Endodermal cell (in vitro differentiated cells): Measurements from ENCODE around the gene BRME1. TPM values are rescaled to one million over a fixed set of nuclear protein-coding genes. Genes with fewer than 3 reads are reported as not detected.

Source experiments
- DNase-seq: peaks from one replicate; pipeline ENCODE4 v3.0.0-alpha.2; 2017
- H3K27ac ChIP-seq: 2 replicates; pipeline ENCODE4 v1.5.1; 2013; ENCODE audit warnings: mild to moderate bottlenecking, low read depth, low read length, moderate library complexity
- H3K27me3 ChIP-seq: 2 replicates; pipeline ENCODE4 v1.6.1; 2013; ENCODE audit warnings: mild to moderate bottlenecking, low read length, moderate library complexity; ENCODE audit not compliant: insufficient read depth, control insufficient read depth, poor library complexity, severe bottlenecking
- H3K36me3 ChIP-seq: 2 replicates; pipeline ENCODE4 v1.7.0; 2013; ENCODE audit warnings: mild to moderate bottlenecking, low read length, moderate library complexity; ENCODE audit not compliant: control insufficient read depth, insufficient read depth
- H3K4me1 ChIP-seq: one replicate; pipeline ENCODE4 v1.7.0; 2013; ENCODE audit warnings: low read length; ENCODE audit not compliant: control insufficient read depth, insufficient read depth
- H3K4me3 ChIP-seq: 2 replicates; pipeline ENCODE4 v1.5.1; 2013; ENCODE audit warnings: mild to moderate bottlenecking, low read length, moderate library complexity
- H3K9ac ChIP-seq: 2 replicates; pipeline ENCODE4 v1.6.1; 2013; ENCODE audit warnings: mild to moderate bottlenecking, low read length, moderate library complexity; ENCODE audit not compliant: poor library complexity, severe bottlenecking; ENCODE audit errors: extremely low read depth
- H3K9me3 ChIP-seq: 2 replicates; pipeline ENCODE4 v1.6.1; 2013; ENCODE audit warnings: mild to moderate bottlenecking, low read length, moderate library complexity; ENCODE audit not compliant: control insufficient read depth
- H3K27ac Mint-ChIP-seq: 2 replicates; pipeline ENCODE4 v1.8.0; 2020; ENCODE audit warnings: mixed read lengths
- H3K27me3 Mint-ChIP-seq: 2 replicates; pipeline ENCODE4 v1.8.0; 2021; ENCODE audit warnings: mild to moderate bottlenecking, mixed read lengths; ENCODE audit not compliant: insufficient read depth
- H3K36me3 Mint-ChIP-seq: 2 replicates; pipeline ENCODE4 v1.8.0; 2020; ENCODE audit warnings: low read depth, mixed read lengths
- H3K4me1 Mint-ChIP-seq: 2 replicates; pipeline ENCODE4 v1.8.0; 2020; ENCODE audit warnings: mixed read lengths
- H3K4me3 Mint-ChIP-seq: 2 replicates; pipeline ENCODE4 v1.8.0; 2020; ENCODE audit warnings: mild to moderate bottlenecking, moderate library complexity, mixed read lengths
- H3K9me3 Mint-ChIP-seq: 2 replicates; pipeline ENCODE4 v1.8.0; 2020; ENCODE audit warnings: mild to moderate bottlenecking, mixed read lengths
- CTCF ChIP-seq: fragments of 200-600 bp; sonication (generic); conservative IDR thresholded peaks from 2 replicates; pipeline ENCODE4 v1.5.0; 2021; ENCODE audit warnings: antibody characterized with exemption, mild to moderate bottlenecking
- WGBS, 2 experiments: methylation state at CpG; one replicate each; pipeline versions ENCODE4 v1.1.5 to v1.1.7; 2013; ENCODE audit warnings: missing lambda C conversion rate in 2 of 2, mixed read lengths in 1 of 2; ENCODE audit not compliant: insufficient coverage in 1 of 2, insufficient read length in 1 of 2; 5-methylcytosine and 5-hydroxymethylcytosine counted together
- total RNA-seq, 2 donors: library from RNA; stranded (reverse); fragmentation: NEBNext Ultra II Directional in 1 of 2; extraction: Animal tissue kit (Norgen Biotek cat#: 25700) in 1 of 2; gene quantifications; 2 replicates in 1 of 2; 3 replicates in 1 of 2; pipeline ENCODE4 v1.2.1, GENCODE V29; 2021

The BRME1 gene
- total RNA-seq, 2 donors from 2014 or later, result 4.4 to 7.4 TPM

GRCh38 chr19:13875824-13876223 lies 30.1 kb downstream of the BRME1 start:
- peaks cover 53% of the 10 kb centered on the region for H3K27me3 Mint-ChIP-seq
- H3K9ac ChIP-seq, result no peak overlapping the region
- H3K4me1 ChIP-seq, result peaks cover 4% of the 10 kb centered on the region
- DNase-seq, result no peak
- no peak overlapping the region for H3K4me3 ChIP-seq
- no peak overlapping the region for H3K27ac ChIP-seq
- H3K36me3 Mint-ChIP-seq, result no peaks in the 10 kb centered on the region
- H3K4me3 Mint-ChIP-seq, result no peak overlapping the region
- no peaks in the 10 kb centered on the region for H3K9me3 ChIP-seq
- no peak for TF ChIP-seq CTCF
- H3K9me3 Mint-ChIP-seq, result no peaks in the 10 kb centered on the region
- H3K36me3 ChIP-seq, result no peaks in the 10 kb centered on the region
- H3K27ac Mint-ChIP-seq, result no peak overlapping the region
- peaks cover 13% of the 10 kb centered on the region for H3K4me1 Mint-ChIP-seq
- peaks cover 25% of the 10 kb centered on the region for H3K27me3 ChIP-seq
- 91% methylated on average over 4 of the region's 5 CpGs; no CpG with 5 or more reads in 1 of the 2 experiments for WGBS, 2 experiments

DNA sequence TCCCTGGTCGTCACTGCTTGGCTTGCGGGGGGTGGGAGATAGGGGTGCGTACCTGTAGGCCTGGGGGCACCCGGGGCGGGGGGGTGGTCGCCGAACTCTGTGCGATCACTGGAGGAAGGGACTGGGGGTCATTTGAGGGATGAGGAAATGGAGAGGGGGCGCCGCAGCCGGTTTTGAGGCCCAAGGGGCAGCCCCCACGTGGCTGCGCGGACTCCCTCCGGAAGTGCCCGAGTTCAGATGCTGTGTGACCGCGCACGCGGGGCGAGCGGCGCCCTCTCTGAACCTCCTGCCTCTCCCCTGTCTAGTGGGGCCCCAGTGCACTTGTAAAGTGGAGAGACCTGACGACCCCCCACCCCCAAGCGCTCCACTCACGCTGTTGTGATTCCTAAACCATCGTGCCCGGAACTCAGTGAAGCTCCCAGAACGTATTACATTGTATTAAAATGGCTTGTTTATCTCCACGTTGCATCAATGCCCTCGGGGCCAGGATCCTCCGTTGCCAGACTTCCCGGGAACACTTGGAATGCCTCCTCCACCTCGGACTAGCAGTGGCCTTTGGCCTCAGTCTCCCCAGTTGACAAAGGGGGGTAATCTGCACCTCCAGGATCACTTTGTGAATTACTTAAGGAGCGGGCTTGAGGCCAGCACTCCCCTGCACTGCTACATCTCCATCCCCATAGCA lies 31.9 kb downstream of the BRME1 start:
- Histone ChIP-seq H3K9ac (no peak overlapping the region), H3K27ac (no peak overlapping the region), H3K36me3 (no peaks in the 10 kb centered on the region), H3K9me3 (no peaks in the 10 kb centered on the region), H3K27me3 (peaks cover 25% of the 10 kb centered on the region), H3K4me1 (no peaks in the 10 kb centered on the region), H3K4me3 (no peak overlapping the region)
- DNase-seq, result peak; percentile 40
- H3K27me3 Mint-ChIP-seq, result peaks cover 67% of the 10 kb centered on the region
- H3K4me1 Mint-ChIP-seq, result peaks cover 8% of the 10 kb centered on the region
- WGBS, 2 experiments, result 47 to 70% methylated on average over 9 to 35 of the region's 35 CpGs
- H3K9me3 Mint-ChIP-seq, result no peaks in the 10 kb centered on the region
- H3K36me3 Mint-ChIP-seq, result no peaks in the 10 kb centered on the region
- no peak overlapping the region for H3K27ac Mint-ChIP-seq
- TF ChIP-seq CTCF, result no peak
- H3K4me3 Mint-ChIP-seq, result peak overlapping the region; percentile 63

- no peaks in the 10 kb centered on the region for H3K4me1 ChIP-seq
- WGBS, 2 experiments, result 0 to 9% methylated on average over 1 to 44 of the region's 45 CpGs
- H3K4me3 Mint-ChIP-seq, result peak overlapping the region; percentile 63
- no peaks in the 10 kb centered on the region for H3K36me3 ChIP-seq
- DNase-seq, result peak; percentile 91
- no peaks in the 10 kb centered on the region for H3K9me3 Mint-ChIP-seq
- H3K36me3 Mint-ChIP-seq, result no peaks in the 10 kb centered on the region
- H3K27ac ChIP-seq, result no peak overlapping the region
- peak overlapping the region; percentile 45 for H3K4me3 ChIP-seq
- H3K4me1 Mint-ChIP-seq, result peaks cover 8% of the 10 kb centered on the region
- no peaks in the 10 kb centered on the region for H3K9me3 ChIP-seq
- no peak overlapping the region for H3K27ac Mint-ChIP-seq
- H3K9ac ChIP-seq, result no peak overlapping the region
- peaks cover 74% of the 10 kb centered on the region for H3K27me3 Mint-ChIP-seq
- peak; percentile 35 for TF ChIP-seq CTCF
- peaks cover 35% of the 10 kb centered on the region for H3K27me3 ChIP-seq
These were observed 33.1 kb downstream of the BRME1 start for GRCh38 chr19:13872695-13873389.
